HCT116 (cell line): ENCODE measurements around the gene ZDHHC9. TPM values are rescaled to one million over a fixed set of nuclear protein-coding genes. Genes with fewer than 3 reads are reported as not detected.

Experiments
- ATAC-seq: fragments of 200-7000 bp; cut with Tn5 transposase; 2 replicates; pipeline ENCODE4 v1.9.1; 2020; ENCODE audit warnings: mild to moderate bottlenecking, moderate library complexity
- Bru-seq: library from RNA; stranded (reverse); fragments of 400-500 nt; gene quantifications from one replicate; lab custom pipeline; 2021; lab: Mats Ljungman, UMichigan
- BruChase-seq, 2 experiments: library from RNA; stranded (reverse); fragments of 400-500 nt; gene quantifications; one replicate each; lab custom pipeline; 2021; lab: Mats Ljungman, UMichigan
- BruUV-seq: library from RNA; stranded (reverse); fragments of 400-500 nt; replicated peaks from 2 replicates; lab custom pipeline; 2021; lab: Mats Ljungman, UMichigan
- CTCF ChIA-PET: fragments of 300-600 bp; sonication (Branson Sonifier 250); formaldehyde crosslinking; loops from one replicate; lab custom pipeline; 2021; ENCODE audit warnings: antibody characterized with exemption; lab: Charles Lee
- POLR2A ChIA-PET: fragments of 300-600, 350-600 bp; sonication (Branson Sonifier 250); formaldehyde crosslinking; loops from one replicate; lab custom pipeline; 2021; ENCODE audit warnings: antibody characterized with exemption; lab: Charles Lee
- RAD21 ChIA-PET, 2 experiments: fragments of 300-600 bp; sonication (Branson Sonifier 250); formaldehyde crosslinking; loops; one replicate each; lab custom pipeline; 2023; ENCODE audit warnings: low total read pairs in 2 of 2; ENCODE audit not compliant: uncharacterized antibody in 2 of 2, unreplicated experiment in 2 of 2, low non-redundant PET in 1 of 2; lab: Charles Lee
- DNase-seq: peaks from one replicate; pipeline ENCODE4 v3.0.0-alpha.2; 2010; ENCODE audit warnings: low read depth, low spot score
- H2AFZ ChIP-seq: fragments of 200-600 bp; shearing (Covaris generic), sonication (generic); 2 replicates; pipeline ENCODE4 v1.6.1; 2017; ENCODE audit warnings: low read depth, mixed run types, mixed read lengths, antibody characterized with exemption, low read length; ENCODE audit not compliant: poor library complexity, severe bottlenecking
- H3K27ac ChIP-seq: 2 replicates; pipeline ENCODE4 v1.5.1; 2012; ENCODE audit warnings: low read depth, low read length
- H3K27me3 ChIP-seq: fragments of 200-600 bp; sonication (generic); 2 replicates; pipeline ENCODE4 v1.6.1; 2016; ENCODE audit warnings: mixed run types, low read length, mixed read lengths; ENCODE audit not compliant: insufficient read depth
- H3K36me3 ChIP-seq, 2 experiments: fragments of 200-500 bp in 1 of 2; fragments of 200-600 bp in 1 of 2; sonication (Bioruptor generic) in 1 of 2; sonication (generic) in 1 of 2; 2 replicates each; pipeline versions ENCODE4 v1.5.1 to v1.6.1; 2014 to 2016; ENCODE audit warnings: low read length in 2 of 2, inconsistent platforms in 1 of 2, mixed read lengths in 1 of 2, mixed run types in 1 of 2; ENCODE audit not compliant: insufficient read depth in 2 of 2, control insufficient read depth in 1 of 2
- H3K4me1 ChIP-seq, 2 experiments: fragments of 200-600 bp in 1 of 2; sonication (generic) in 1 of 2; 2 replicates each; pipeline versions ENCODE4 v1.5.1 to v1.6.1; 2012 to 2017; ENCODE audit warnings: low read length in 2 of 2, inconsistent platforms in 1 of 2, mild to moderate bottlenecking in 1 of 2, mixed read lengths in 1 of 2, mixed run types in 1 of 2, moderate library complexity in 1 of 2; ENCODE audit not compliant: insufficient read depth in 2 of 2, control insufficient read depth in 1 of 2
- H3K4me2 ChIP-seq: fragments of 200-600 bp; sonication (generic); 2 replicates; pipeline ENCODE4 v1.6.1; 2017; ENCODE audit warnings: mixed run types, low read length, mixed read lengths
- H3K4me3 ChIP-seq, 2 experiments: fragments of 200-600 bp in 1 of 2; sonication (generic) in 1 of 2; replicated peaks in 1 of 2; 2 replicates each; pipeline ENCODE4 v1.5.1; 2011 to 2016; ENCODE audit warnings: low read length in 2 of 2, control low read depth in 1 of 2, low read depth in 1 of 2, mild to moderate bottlenecking in 1 of 2, mixed read lengths in 1 of 2, mixed run types in 1 of 2
- H3K79me2 ChIP-seq: fragments of 200-600 bp; sonication (generic); 2 replicates; pipeline ENCODE4 v1.6.1; 2017; ENCODE audit warnings: mild to moderate bottlenecking, mixed run types, low read length, moderate library complexity, mixed read lengths; ENCODE audit not compliant: insufficient read depth
- H3K9ac ChIP-seq: fragments of 200-600 bp; sonication (generic); 2 replicates; pipeline ENCODE4 v1.6.1; 2016; ENCODE audit warnings: low read length, mixed read lengths
- H3K9me2 ChIP-seq: fragments of 200-600 bp; sonication (generic), shearing (Covaris generic); 2 replicates; pipeline ENCODE4 v1.6.1; 2017; ENCODE audit warnings: mixed run types, mild to moderate bottlenecking, moderate library complexity; ENCODE audit not compliant: insufficient read depth
- H3K9me3 ChIP-seq, 2 experiments: fragments of 200-500 bp in 1 of 2; fragments of 200-600 bp in 1 of 2; sonication (Bioruptor generic) in 1 of 2; sonication (generic) in 1 of 2; 2 replicates each; pipeline ENCODE4 v1.6.1; 2014 to 2017; ENCODE audit warnings: low read length in 2 of 2, mixed read lengths in 2 of 2, inconsistent platforms in 1 of 2, low read depth in 1 of 2, mild to moderate bottlenecking in 1 of 2, mixed run types in 1 of 2, moderate library complexity in 1 of 2; ENCODE audit not compliant: control insufficient read depth in 1 of 2, insufficient read depth in 1 of 2
- H4K20me1 ChIP-seq: fragments of 200-600 bp; sonication (generic), shearing (Covaris generic); 2 replicates; pipeline ENCODE4 v1.6.1; 2017; ENCODE audit warnings: mixed run types, mild to moderate bottlenecking, moderate library complexity; ENCODE audit not compliant: insufficient read depth
- CEBPB ChIP-seq: IDR thresholded peaks from 2 replicates; pipeline ENCODE4 v1.6.1; 2012; ENCODE audit warnings: low read depth
- EGR1 ChIP-seq: IDR thresholded peaks from 2 replicates; pipeline ENCODE4 v1.6.1; 2012; ENCODE audit warnings: low read depth
- ELF1 ChIP-seq: IDR thresholded peaks from 2 replicates; pipeline ENCODE4 v1.6.1; 2012; ENCODE audit warnings: low read depth, borderline replicate concordance
- EZH2 ChIP-seq: fragments of 200-600 bp; sonication (generic); IDR thresholded peaks from 2 replicates; pipeline ENCODE4 v1.6.1; 2017; ENCODE audit warnings: antibody characterized with exemption, mixed run types
- EZH2phosphoT487 ChIP-seq: fragments of 200-600 bp; IDR thresholded peaks from 2 replicates; pipeline ENCODE4 v1.6.1; 2018; ENCODE audit warnings: antibody characterized with exemption, borderline replicate concordance
- POLR2A ChIP-seq: IDR thresholded peaks from 2 replicates; pipeline ENCODE4 v1.7.0; 2011; ENCODE audit warnings: borderline replicate concordance; ENCODE audit not compliant: insufficient read depth, insufficient read length; ENCODE audit errors: extremely low read depth
- POLR2AphosphoS5 ChIP-seq: IDR thresholded peaks from 2 replicates; pipeline ENCODE4 v1.6.1; 2011; ENCODE audit warnings: mild to moderate bottlenecking, low read depth, low read length, moderate library complexity
- RAD21 ChIP-seq: IDR thresholded peaks from 2 replicates; pipeline ENCODE4 v1.6.1; 2012; ENCODE audit warnings: low read depth, mild to moderate bottlenecking
- SIN3A ChIP-seq: IDR thresholded peaks from 2 replicates; pipeline ENCODE4 v1.6.1; 2012; ENCODE audit warnings: low read depth
- SP1 ChIP-seq: IDR thresholded peaks from 2 replicates; pipeline ENCODE4 v1.6.1; 2012; ENCODE audit warnings: low read depth
- SRF ChIP-seq: IDR thresholded peaks from 2 replicates; pipeline ENCODE4 v1.6.1; 2012; ENCODE audit warnings: low read depth
- TCF7L2 ChIP-seq: IDR thresholded peaks from 2 replicates; pipeline ENCODE4 v1.7.0; 2011; ENCODE audit warnings: borderline replicate concordance, inconsistent platforms; ENCODE audit not compliant: insufficient read depth, insufficient read length; ENCODE audit errors: extremely low read depth
- YY1 ChIP-seq: IDR thresholded peaks from 2 replicates; pipeline ENCODE4 v1.6.1; 2011; ENCODE audit warnings: low read length, low read depth, moderate library complexity, mild to moderate bottlenecking; ENCODE audit not compliant: insufficient replicate concordance; ENCODE audit errors: extremely low read depth
- ZFX ChIP-seq: fragments of 450-650 bp; IDR thresholded peaks from 2 replicates; pipeline ENCODE4 v1.6.1; 2017
- intact Hi-C: fragments of 100-400 bp; cut with micrococcal nuclease; formaldehyde crosslinking; loops from 2 replicates; pipeline ENCODE4 v1.10.0; 2022
- long read RNA-seq: library from polyadenylated mRNA; unstranded; transcript quantifications from one replicate; pipeline ENCODE4 v2.0.0, GENCODE V29; 2021; ENCODE audit not compliant: unreplicated experiment
- polyA plus RNA-seq: library from polyadenylated mRNA; unstranded; fragments of >200 nt; gene quantifications from 2 replicates; pipeline ENCODE4 v1.2.1, GENCODE V29; 2012; ENCODE audit warnings: missing spikeins
- total RNA-seq: library from RNA; stranded (reverse); gene quantifications from one replicate; pipeline ENCODE4 v1.2.1, GENCODE V29; 2021; ENCODE audit not compliant: unreplicated experiment
- TF ChIP-seq, protein P1 (sequence below): IDR thresholded peaks from 2 replicates; pipeline ENCODE4 v1.6.1; 2012
- TF ChIP-seq, protein P2 (sequence below), 3 experiments: fragments of 200-600 bp in 1 of 3; sonication (generic) in 1 of 3; IDR thresholded peaks in 2 of 3; conservative IDR thresholded peaks in 1 of 3; 2 replicates each; pipeline ENCODE4 v1.5.1; 2012 to 2017; ENCODE audit warnings: low read depth in 2 of 3, low read length in 2 of 3, antibody characterized with exemption in 1 of 3, borderline replicate concordance in 1 of 3, control low read depth in 1 of 3, mild to moderate bottlenecking in 1 of 3, mixed read lengths in 1 of 3, mixed run types in 1 of 3, moderate library complexity in 1 of 3; ENCODE audit not compliant: insufficient read depth in 1 of 3

The ZDHHC9 gene
- total RNA-seq (18.9 TPM), Bru-seq, nascent RNA (percentile 62 among the genes with signal in this experiment), BruChase-seq, experiment 1, labeled RNA remaining after a 6-hour chase (percentile 77 among the genes with signal in this experiment), BruChase-seq, experiment 2, labeled RNA remaining after a 2-hour chase (percentile 63 among the genes with signal in this experiment)
- polyA plus RNA-seq = 14.1 and 14.3 TPM in 2 replicates
- long read RNA-seq, full-length matches to known transcripts = 14 of 30 reads
- long read RNA-seq, partial matches to known transcripts = 3 of 30 reads
- long read RNA-seq, other reads (novel, unspliced or antisense) = 13 of 30 reads

DNA sequence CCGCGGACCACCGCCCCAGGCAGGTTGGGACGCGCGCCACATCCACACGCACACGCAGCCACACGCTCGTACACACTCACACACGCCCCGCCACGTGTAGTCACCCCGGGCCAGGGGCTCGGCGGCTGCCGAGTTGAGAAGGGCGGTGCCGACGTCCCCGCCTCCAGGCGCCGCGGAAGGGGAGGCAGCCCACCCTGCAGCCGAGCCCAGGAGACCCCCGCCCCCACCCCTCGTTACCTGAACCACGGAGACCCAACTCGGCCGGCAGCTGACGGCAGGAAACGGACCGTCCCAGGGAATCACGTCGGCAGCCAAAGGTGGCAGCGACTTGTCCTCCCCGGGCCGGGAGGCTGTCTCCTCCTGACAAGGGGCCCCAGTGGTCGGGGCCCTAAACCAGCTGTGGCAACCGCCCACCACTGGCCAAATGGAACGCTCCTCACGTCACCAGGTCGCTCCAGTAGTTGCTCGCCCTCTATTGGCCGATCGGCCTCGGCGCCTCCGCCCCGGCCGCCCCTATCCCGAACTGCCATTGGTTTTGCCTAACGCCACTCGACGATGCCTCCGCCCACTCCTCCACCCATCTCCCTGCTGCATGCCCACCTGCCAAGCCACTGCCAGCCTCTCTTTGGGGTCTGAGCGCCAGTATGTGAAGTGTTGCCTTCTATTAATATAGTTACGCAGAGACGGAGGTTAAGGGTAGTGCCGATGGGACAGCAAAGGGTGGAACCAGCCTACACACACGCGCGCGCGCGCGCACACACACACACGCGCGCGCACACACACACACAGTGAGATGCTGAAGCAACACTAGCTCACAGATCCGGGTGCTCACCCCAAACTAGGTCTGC lies at the start of gene ZDHHC9:
ZDHHC9 (minus strand) TSS at position 428 of the 848 bp plus-strand sequence. CDS start 1,941 bp downstream, outside the sequence.
- ChIA-PET POLR2A (interaction anchor here (1.0 kb wide), 1 partner anchor 17 kb away, joined by 5 read pairs; no protein-coding TSS in a partner anchor), CTCF (no interaction called here), RAD21 (no interaction called here)
- intact Hi-C loops = no loop called here
- TF ChIP-seq EGR1 (peak; percentile 71; the same call in 1 of the 2 replicates), SP1 (peak; percentile 78), POLR2AphosphoS5 (peak; percentile 60), ZFX (no peak), EZH2 (no peak)
- TF ChIP-seq, protein P1, sequence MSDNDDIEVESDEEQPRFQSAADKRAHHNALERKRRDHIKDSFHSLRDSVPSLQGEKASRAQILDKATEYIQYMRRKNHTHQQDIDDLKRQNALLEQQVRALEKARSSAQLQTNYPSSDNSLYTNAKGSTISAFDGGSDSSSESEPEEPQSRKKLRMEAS = peak; percentile 59
- peak; percentile 92 for ATAC-seq
- no TSS peak for BruUV-seq
- H2AFZ ChIP-seq = no peak within 1 kb of the TSS
- H4K20me1 ChIP-seq = no peaks in the 10 kb centered on the region
- peak within 1 kb of the TSS; percentile 51 for H3K27ac ChIP-seq
- H3K9ac ChIP-seq = peak within 1 kb of the TSS; percentile 70
- H3K4me1 ChIP-seq = peaks cover 4 to 32% of the 10 kb centered on the region in 2 experiments; a peak in 2 of 4 replicates
- H3K9me2 ChIP-seq = no peaks in the 10 kb centered on the region
- H3K79me2 ChIP-seq = peaks cover 8% of the 10 kb centered on the region; the same call in 1 of the 2 replicates
- no peaks in the 10 kb centered on the region for H3K27me3 ChIP-seq
- no peaks in the 10 kb centered on the region for H3K9me3 ChIP-seq
- H3K4me3 ChIP-seq = peak within 1 kb of the TSS; percentile 62 to 70
- peak within 1 kb of the TSS; percentile 84 for H3K4me2 ChIP-seq
- DNase-seq = peak; percentile 79
- no peaks in the 10 kb centered on the region for H3K36me3 ChIP-seq

DNA sequence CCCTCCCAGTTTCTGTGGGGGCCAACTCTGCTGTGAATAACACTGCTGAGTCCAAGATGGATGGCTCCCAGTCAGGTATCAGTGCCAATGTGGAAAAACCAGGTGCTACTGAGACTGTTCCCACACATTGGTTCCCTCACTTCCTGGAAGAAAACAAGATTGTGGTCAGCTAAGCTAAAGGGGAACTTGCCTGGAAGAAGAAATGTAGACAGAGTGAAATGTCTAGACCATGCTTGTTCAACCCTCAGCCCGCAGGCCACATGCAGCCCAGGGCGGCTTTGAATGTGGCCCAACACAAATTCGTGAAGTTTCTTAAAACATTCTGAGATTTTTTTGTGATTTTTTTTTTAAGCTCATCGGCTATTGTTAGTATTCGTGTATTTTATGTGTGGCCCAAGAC lies 33.7 kb upstream of the ZDHHC9 start:
- H3K27ac ChIP-seq = no peak overlapping the region
- H3K4me3 ChIP-seq = no peak overlapping the region
- peak; percentile 40; the same call in 1 of the 2 replicates for ATAC-seq
- POLR2A ChIA-PET = no interaction called here
- H3K27me3 ChIP-seq = no peaks in the 10 kb centered on the region
- H3K9ac ChIP-seq = no peak overlapping the region
- H3K4me1 ChIP-seq = peaks cover 4 to 12% of the 10 kb centered on the region in 2 experiments; a peak in 3 of 4 replicates
- no peaks in the 10 kb centered on the region for H4K20me1 ChIP-seq
- intact Hi-C loops = no loop called here
- H3K9me3 ChIP-seq = no peaks in the 10 kb centered on the region
- TF ChIP-seq SIN3A (no peak), EZH2 (no peak), SP1 (no peak), CEBPB (no peak), EZH2phosphoT487 (no peak), POLR2A (no peak), ZFX (no peak), YY1 (no peak), EGR1 (no peak), SRF (no peak), ELF1 (no peak), RAD21 (no peak), TCF7L2 (no peak), POLR2AphosphoS5 (no peak)
- TF ChIP-seq, protein P2, sequence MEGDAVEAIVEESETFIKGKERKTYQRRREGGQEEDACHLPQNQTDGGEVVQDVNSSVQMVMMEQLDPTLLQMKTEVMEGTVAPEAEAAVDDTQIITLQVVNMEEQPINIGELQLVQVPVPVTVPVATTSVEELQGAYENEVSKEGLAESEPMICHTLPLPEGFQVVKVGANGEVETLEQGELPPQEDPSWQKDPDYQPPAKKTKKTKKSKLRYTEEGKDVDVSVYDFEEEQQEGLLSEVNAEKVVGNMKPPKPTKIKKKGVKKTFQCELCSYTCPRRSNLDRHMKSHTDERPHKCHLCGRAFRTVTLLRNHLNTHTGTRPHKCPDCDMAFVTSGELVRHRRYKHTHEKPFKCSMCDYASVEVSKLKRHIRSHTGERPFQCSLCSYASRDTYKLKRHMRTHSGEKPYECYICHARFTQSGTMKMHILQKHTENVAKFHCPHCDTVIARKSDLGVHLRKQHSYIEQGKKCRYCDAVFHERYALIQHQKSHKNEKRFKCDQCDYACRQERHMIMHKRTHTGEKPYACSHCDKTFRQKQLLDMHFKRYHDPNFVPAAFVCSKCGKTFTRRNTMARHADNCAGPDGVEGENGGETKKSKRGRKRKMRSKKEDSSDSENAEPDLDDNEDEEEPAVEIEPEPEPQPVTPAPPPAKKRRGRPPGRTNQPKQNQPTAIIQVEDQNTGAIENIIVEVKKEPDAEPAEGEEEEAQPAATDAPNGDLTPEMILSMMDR (IDR thresholded peaks at IDR 0.05 in 2 of 3, conservative IDR thresholded peaks at IDR 0.05 in 1 of 3; ENCODE audit: borderline replicate concordance in 1 of 3, insufficient read depth in 1 of 3, low read depth in 2 of 3, low read length in 2 of 3) = no peak
- TF ChIP-seq, all 23 proteins: peak for 0
- Histone ChIP-seq H3K9me2 (no peaks in the 10 kb centered on the region), H3K79me2 (no peaks in the 10 kb centered on the region), H2AFZ (peak overlapping the region; percentile 78), H3K36me3 (no peaks in the 10 kb centered on the region), H3K4me2 (peak overlapping the region; percentile 63)
- ChIA-PET CTCF (no interaction called here), RAD21 (no interaction called here)
- no TSS peak for BruUV-seq
- DNase-seq = no peak
